Gastroesophageal sphincter (tissue), 3 donors: Measurements from ENCODE around the gene ITGA8.

Experiments
- CTCF ChIP-seq, 4 experiments: fragments of 200-600 bp in 2 of 4; fragments of 450-650 bp in 2 of 4; sonication (generic) in 1 of 4; IDR thresholded peaks; one replicate each; pipeline ENCODE4 v1.5.1; 2017 to 2019; ENCODE audit warnings: antibody characterized with exemption in 4 of 4, mild to moderate bottlenecking in 2 of 4, moderate library complexity in 2 of 4
- EP300 ChIP-seq: sonication (generic); formaldehyde crosslinking; IDR thresholded peaks from one replicate; pipeline ENCODE4 v1.6.1; 2017; ENCODE audit warnings: antibody characterized with exemption, mild to moderate bottlenecking
- POLR2A ChIP-seq, 2 donors: fragments of 450-650 bp; IDR thresholded peaks; one replicate each; pipeline ENCODE4 v1.6.1; 2017; ENCODE audit warnings: antibody characterized with exemption in 2 of 2, mild to moderate bottlenecking in 2 of 2, moderate library complexity in 1 of 2
- POLR2AphosphoS5 ChIP-seq: sonication (generic); formaldehyde crosslinking; IDR thresholded peaks from one replicate; pipeline ENCODE4 v1.6.1; 2017; ENCODE audit warnings: antibody characterized with exemption

GRCh38 chr10:15625261-15625660 is 94.5 kb downstream of the ITGA8 start:
- no peak for TF ChIP-seq CTCF (IDR thresholded peaks at IDR 0.05)
- no peak for TF ChIP-seq POLR2A (IDR thresholded peaks at IDR 0.05)
- TF ChIP-seq POLR2AphosphoS5 = no peak
- no peak for TF ChIP-seq EP300
